Lung (tissue), 12 donors: ENCODE results near the gene ADI1. TPM values are rescaled to one million over a fixed set of nuclear protein-coding genes. Genes with fewer than 3 reads are reported as not detected.

Source experiments
- ATAC-seq: fragments of 200-7000 bp; cut with Tn5 transposase; one replicate; pipeline ENCODE4 v1.9.1; 2020; ENCODE audit warnings: moderate number of reproducible peaks; ENCODE audit not compliant: insufficient read depth, low FRiP score
- DNase-seq, 3 donors: peaks; one replicate each; pipeline ENCODE4 v3.0.0-alpha.2; 2013 to 2017
- H3K27ac ChIP-seq, 2 donors: one replicate each; pipeline ENCODE4 v1.5.1; 2013; ENCODE audit warnings: mild to moderate bottlenecking in 2 of 2, moderate library complexity in 2 of 2, control low read depth in 1 of 2, inconsistent platforms in 1 of 2, low read depth in 1 of 2, low read length in 1 of 2
- H3K27me3 ChIP-seq, 3 donors: one replicate each; pipeline ENCODE4 v1.5.1; 2013; ENCODE audit warnings: low read length in 2 of 3; ENCODE audit not compliant: control insufficient read depth in 3 of 3, insufficient read depth in 3 of 3
- H3K36me3 ChIP-seq, 4 donors: one replicate each; pipeline ENCODE4 v1.5.1; 2013; ENCODE audit warnings: low read length in 4 of 4, mild to moderate bottlenecking in 1 of 4, moderate library complexity in 1 of 4; ENCODE audit not compliant: control insufficient read depth in 4 of 4, insufficient read depth in 4 of 4
- H3K4me1 ChIP-seq, 5 donors: one replicate each; pipeline ENCODE4 v1.5.1; 2013; ENCODE audit warnings: low read length in 5 of 5, mild to moderate bottlenecking in 2 of 5, moderate library complexity in 1 of 5; ENCODE audit not compliant: control insufficient read depth in 5 of 5, insufficient read depth in 5 of 5
- H3K4me3 ChIP-seq: one replicate; pipeline ENCODE4 v1.5.1; 2013; ENCODE audit warnings: mild to moderate bottlenecking, control low read depth, moderate library complexity
- H3K9ac ChIP-seq, 2 donors: one replicate each; pipeline ENCODE4 v1.5.1; 2013; ENCODE audit warnings: low read length in 2 of 2, control low read depth in 1 of 2; ENCODE audit not compliant: insufficient read depth in 1 of 2
- H3K9me3 ChIP-seq, 4 donors: one replicate each; pipeline ENCODE4 v1.5.1; 2013; ENCODE audit warnings: low read length in 3 of 4, mild to moderate bottlenecking in 1 of 4, moderate library complexity in 1 of 4; ENCODE audit not compliant: control insufficient read depth in 4 of 4, insufficient read depth in 3 of 4
- WGBS, 2 donors: extraction: QIAGEN DNeasy Blood & Tissue Kit; methylation state at CpG; one replicate each; pipeline ENCODE4 v1.1.7; 2013; 5-methylcytosine and 5-hydroxymethylcytosine counted together
- polyA plus RNA-seq, 2 donors: library from polyadenylated mRNA; stranded (reverse); fragments of 200-250 nt; gene quantifications; one replicate each; pipeline ENCODE4 v1.2.1, GENCODE V29; 2013
- total RNA-seq, 2 donors: library from RNA; depleted of rRNA in 1 of 2; stranded (reverse); fragments of >200 nt in 1 of 2; gene quantifications; one replicate each; pipeline ENCODE4 v1.2.1, GENCODE V29; 2014 to 2021
- TF ChIP-seq, protein P1 (sequence below): IDR thresholded peaks from 2 replicates; pipeline ENCODE4 v1.5.1; 2012; ENCODE audit warnings: mild to moderate bottlenecking; ENCODE audit errors: control extremely low read depth, extremely low read depth
- donor health status: control.
- donor health status: control.
- donor health status: Bipolar disorder and iron deficiency.
- donor health status: healthy.
- donor health status: DM: yes; HTN: yes; CAD: no.

ADI1 gene
- total and polyA plus RNA-seq, 4 donors = 46.8 to 65.2 (median 55.9) TPM

DNA sequence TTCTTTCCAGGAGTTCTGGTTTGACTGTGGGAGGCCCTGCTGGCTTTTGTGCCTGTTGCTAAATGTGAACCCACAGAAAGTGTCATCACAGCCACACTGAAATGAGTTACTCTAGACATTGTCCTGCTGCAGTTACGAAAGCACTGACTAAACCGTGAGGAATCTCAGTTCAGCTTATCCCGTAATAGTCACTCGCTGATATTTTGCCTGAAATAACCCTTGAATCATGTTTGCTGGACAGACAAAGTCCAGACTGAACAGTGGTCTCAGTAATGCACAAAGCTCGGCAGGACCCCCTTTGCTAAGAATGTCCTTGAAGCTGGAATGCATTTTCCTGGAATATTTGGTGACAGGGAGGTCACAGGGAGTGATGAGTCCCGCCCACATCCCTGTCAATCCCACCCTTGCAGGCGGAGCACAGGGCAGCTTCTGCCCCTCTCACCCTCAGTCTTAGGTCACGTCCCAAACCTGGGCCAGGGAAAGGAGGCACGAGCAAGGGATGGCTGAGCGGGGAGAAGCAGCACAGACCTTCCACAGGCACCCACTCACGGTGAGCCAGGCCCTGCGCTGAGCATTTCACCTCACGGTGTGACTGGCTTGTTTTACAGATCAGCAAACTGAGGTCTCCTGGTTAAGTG is 53.4 kb downstream of the ADI1 start:
- H3K36me3 ChIP-seq = peaks cover 0 to 50% (median 37%) of the 10 kb centered on the region in 4 donors
- WGBS, 2 donors = 86 to 92% methylated on average over 13 of the region's 13 CpGs
- no peak for DNase-seq
- no peak overlapping the region for H3K9ac ChIP-seq
- H3K4me3 ChIP-seq = no peak overlapping the region
- TF ChIP-seq, protein P1, sequence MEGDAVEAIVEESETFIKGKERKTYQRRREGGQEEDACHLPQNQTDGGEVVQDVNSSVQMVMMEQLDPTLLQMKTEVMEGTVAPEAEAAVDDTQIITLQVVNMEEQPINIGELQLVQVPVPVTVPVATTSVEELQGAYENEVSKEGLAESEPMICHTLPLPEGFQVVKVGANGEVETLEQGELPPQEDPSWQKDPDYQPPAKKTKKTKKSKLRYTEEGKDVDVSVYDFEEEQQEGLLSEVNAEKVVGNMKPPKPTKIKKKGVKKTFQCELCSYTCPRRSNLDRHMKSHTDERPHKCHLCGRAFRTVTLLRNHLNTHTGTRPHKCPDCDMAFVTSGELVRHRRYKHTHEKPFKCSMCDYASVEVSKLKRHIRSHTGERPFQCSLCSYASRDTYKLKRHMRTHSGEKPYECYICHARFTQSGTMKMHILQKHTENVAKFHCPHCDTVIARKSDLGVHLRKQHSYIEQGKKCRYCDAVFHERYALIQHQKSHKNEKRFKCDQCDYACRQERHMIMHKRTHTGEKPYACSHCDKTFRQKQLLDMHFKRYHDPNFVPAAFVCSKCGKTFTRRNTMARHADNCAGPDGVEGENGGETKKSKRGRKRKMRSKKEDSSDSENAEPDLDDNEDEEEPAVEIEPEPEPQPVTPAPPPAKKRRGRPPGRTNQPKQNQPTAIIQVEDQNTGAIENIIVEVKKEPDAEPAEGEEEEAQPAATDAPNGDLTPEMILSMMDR = no peak
- peak overlapping the region in 1 of 2 donors; percentile 75 for H3K27ac ChIP-seq
- H3K4me1 ChIP-seq = peaks cover 0 to 9% (median 3%) of the 10 kb centered on the region in 5 donors
- no peak for ATAC-seq
- no peaks in the 10 kb centered on the region for H3K27me3 ChIP-seq
- no peaks in the 10 kb centered on the region for H3K9me3 ChIP-seq

DNA sequence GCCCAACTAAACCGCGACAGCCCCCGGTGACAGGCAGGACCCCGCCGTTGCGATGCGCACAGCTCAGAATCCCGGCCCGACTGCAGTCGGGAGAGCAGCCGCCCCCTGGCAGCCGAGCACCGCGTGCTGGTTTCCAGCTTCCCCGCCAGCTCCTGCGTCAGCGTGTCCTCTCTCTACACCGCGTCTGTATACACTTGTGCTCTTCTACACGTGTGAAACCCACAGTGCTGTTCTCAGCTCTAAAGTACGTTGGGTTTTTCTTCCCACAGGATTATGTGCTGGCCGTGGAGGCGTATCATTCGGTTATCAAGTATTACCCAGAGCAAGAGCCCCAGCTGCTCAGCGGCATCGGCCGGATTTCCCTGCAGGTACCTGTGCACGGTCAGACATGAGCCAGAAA is 54.0 kb downstream of the ADI1 start:
- H3K27me3 ChIP-seq = no peaks in the 10 kb centered on the region
- no peak overlapping the region for H3K9ac ChIP-seq
- peak overlapping the region in 1 of 2 donors; percentile 75 for H3K27ac ChIP-seq
- H3K9me3 ChIP-seq = no peaks in the 10 kb centered on the region
- TF ChIP-seq, protein P1 = no peak
- ATAC-seq = no peak
- 95 to 96% methylated on average over 26 to 28 of the region's 28 CpGs for WGBS, 2 donors
- H3K4me3 ChIP-seq = no peak overlapping the region
- H3K4me1 ChIP-seq = peaks cover 0 to 9% (median 3%) of the 10 kb centered on the region in 5 donors
- DNase-seq = no peak
- peaks cover 0 to 52% (median 35%) of the 10 kb centered on the region in 4 donors for H3K36me3 ChIP-seq

DNA sequence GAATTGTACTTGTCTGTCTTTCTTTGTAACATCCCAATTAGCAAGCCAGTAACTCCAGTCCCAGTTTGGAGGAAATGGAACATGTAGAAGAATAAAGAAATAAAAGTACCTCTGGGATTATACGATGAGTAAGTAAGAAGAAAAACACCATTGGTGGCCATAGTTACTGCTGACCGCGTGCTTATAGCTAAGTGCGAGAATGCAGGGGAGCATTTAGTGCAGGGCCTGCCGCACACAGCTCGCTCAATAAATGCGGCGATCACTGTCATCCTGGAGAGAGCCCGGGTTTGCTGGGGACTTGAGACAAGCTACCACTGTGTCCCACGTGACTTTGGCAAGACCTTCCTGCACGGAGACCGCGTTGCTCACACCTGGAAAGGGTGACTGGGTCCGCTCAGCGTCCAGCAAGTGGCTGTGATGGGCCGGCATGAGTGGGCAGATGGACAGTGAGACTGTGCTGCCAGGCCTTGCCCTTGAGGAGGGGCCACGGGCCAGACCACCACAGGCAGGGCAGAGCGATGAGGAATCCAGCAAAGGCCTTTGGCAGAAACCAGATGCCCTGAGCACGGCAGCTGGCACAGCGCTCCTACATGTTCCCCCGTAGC is 54.8 kb downstream of the ADI1 start:
- Histone ChIP-seq H3K4me3 (no peak overlapping the region), H3K36me3 (peaks cover 0 to 48% (median 30%) of the 10 kb centered on the region in 4 donors), H3K27ac (no peak overlapping the region), H3K9me3 (no peaks in the 10 kb centered on the region), H3K27me3 (no peaks in the 10 kb centered on the region), H3K9ac (no peak overlapping the region), H3K4me1 (peaks cover 0 to 5% (median 3%) of the 10 kb centered on the region in 5 donors)
- ATAC-seq = no peak
- peak in 1 of 3 donors; percentile 10 for DNase-seq
- TF ChIP-seq, protein P1 = no peak
- 96% methylated on average over 21 of the region's 21 CpGs for WGBS, 2 donors
